Cardiac muscle cell (in vitro differentiated cells and primary cell): ENCODE data around the gene SLC9A3. TPM values are rescaled to one million over a fixed set of nuclear protein-coding genes. Genes with fewer than 3 reads are reported as not detected.

Source experiments
- DNase-seq, 2 donors: peaks; one replicate each; pipeline versions ENCODE4 v3.0.0 to v3.0.0-alpha.2; 2010 to 2017; ENCODE audit warnings: low read depth in 1 of 2, low spot score in 1 of 2
- H3K27ac ChIP-seq: fragments of 200-600 bp; sonication (generic); 2 replicates; pipeline ENCODE4 v1.5.1; 2016
- H3K27me3 ChIP-seq: fragments of 200-600 bp; sonication (generic); 2 replicates; pipeline ENCODE4 v1.6.0; 2016; ENCODE audit warnings: control low read depth
- H3K36me3 ChIP-seq: fragments of 200-600 bp; sonication (generic); 2 replicates; pipeline ENCODE4 v1.5.1; 2016; ENCODE audit warnings: control low read depth
- H3K4me1 ChIP-seq: fragments of 200-600 bp; sonication (generic); 2 replicates; pipeline ENCODE4 v1.8.1; 2017; ENCODE audit warnings: low read depth, mild to moderate bottlenecking, mixed run types
- H3K4me3 ChIP-seq: fragments of 200-600 bp; sonication (generic); 2 replicates; pipeline ENCODE4 v1.5.1; 2016; ENCODE audit warnings: mild to moderate bottlenecking
- H3K9me3 ChIP-seq: fragments of 200-600 bp; sonication (generic); 2 replicates; pipeline ENCODE4 v1.5.1; 2017; ENCODE audit warnings: low read depth, mild to moderate bottlenecking, control low read depth
- CTCF ChIP-seq: IDR thresholded peaks from 2 replicates; pipeline ENCODE4 v1.5.1; 2012; ENCODE audit warnings: low read depth, mild to moderate bottlenecking, low read length
- polyA plus RNA-seq: library from polyadenylated mRNA; unstranded; fragments of >200 nt; fragmentation: Nextera tagmentation; extraction: Ambion mirVana; gene quantifications from 2 replicates; pipeline ENCODE4 v1.2.1, GENCODE V29; 2016
- total RNA-seq: library from RNA; depleted of rRNA; stranded (reverse); fragments of >200 nt; gene quantifications from 2 replicates; pipeline ENCODE4 v1.2.3, GENCODE V29; 2016

The SLC9A3 gene
- total and polyA plus RNA-seq, 2 experiments from 2014 or later: 4.8 to 15.3 TPM

- H3K4me1 ChIP-seq: peaks cover 22% of the 10 kb centered on the region
- no peaks in the 10 kb centered on the region for H3K27me3 ChIP-seq
- no peak overlapping the region for H3K27ac ChIP-seq
- DNase-seq: no peak
- no peak for TF ChIP-seq CTCF
- no peaks in the 10 kb centered on the region for H3K9me3 ChIP-seq
- H3K36me3 ChIP-seq: no peaks in the 10 kb centered on the region
- H3K4me3 ChIP-seq: no peak overlapping the region
Observed at GRCh38 chr5:439636-440035, 84.6 kb downstream of the SLC9A3 start.

DNA sequence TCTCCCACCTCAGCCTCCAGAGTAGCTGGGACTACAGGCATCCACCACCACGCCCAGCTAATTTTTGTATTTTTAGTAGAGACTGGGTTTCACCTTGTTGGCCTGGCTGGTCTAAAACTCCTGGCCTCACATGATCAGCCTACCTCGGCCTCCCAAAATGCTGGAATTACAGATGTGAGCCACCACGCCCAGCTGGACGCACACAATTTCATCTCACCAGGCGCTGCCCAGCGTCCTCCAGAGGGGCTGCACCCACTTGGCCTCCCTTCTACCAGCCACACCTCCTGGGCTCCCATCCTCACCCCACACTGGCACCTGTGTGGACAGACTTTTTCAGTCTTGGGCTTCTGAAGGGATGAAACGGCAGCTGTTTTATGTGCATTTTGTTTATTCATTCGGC lies 85.1 kb downstream of the SLC9A3 start:
- no peaks in the 10 kb centered on the region for H3K9me3 ChIP-seq
- no peak overlapping the region for H3K27ac ChIP-seq
- no peak for TF ChIP-seq CTCF
- no peak for DNase-seq
- no peaks in the 10 kb centered on the region for H3K27me3 ChIP-seq
- no peaks in the 10 kb centered on the region for H3K36me3 ChIP-seq
- H3K4me1 ChIP-seq: peaks cover 22% of the 10 kb centered on the region
- no peak overlapping the region for H3K4me3 ChIP-seq

GRCh38 chr5:438481-438981 lies 85.7 kb downstream of the SLC9A3 start:
- Histone ChIP-seq H3K27ac (no peak overlapping the region), H3K4me1 (peaks cover 19% of the 10 kb centered on the region), H3K4me3 (no peak overlapping the region), H3K9me3 (no peaks in the 10 kb centered on the region), H3K36me3 (no peaks in the 10 kb centered on the region), H3K27me3 (no peaks in the 10 kb centered on the region)
- no peak for TF ChIP-seq CTCF
- no peak for DNase-seq

DNA sequence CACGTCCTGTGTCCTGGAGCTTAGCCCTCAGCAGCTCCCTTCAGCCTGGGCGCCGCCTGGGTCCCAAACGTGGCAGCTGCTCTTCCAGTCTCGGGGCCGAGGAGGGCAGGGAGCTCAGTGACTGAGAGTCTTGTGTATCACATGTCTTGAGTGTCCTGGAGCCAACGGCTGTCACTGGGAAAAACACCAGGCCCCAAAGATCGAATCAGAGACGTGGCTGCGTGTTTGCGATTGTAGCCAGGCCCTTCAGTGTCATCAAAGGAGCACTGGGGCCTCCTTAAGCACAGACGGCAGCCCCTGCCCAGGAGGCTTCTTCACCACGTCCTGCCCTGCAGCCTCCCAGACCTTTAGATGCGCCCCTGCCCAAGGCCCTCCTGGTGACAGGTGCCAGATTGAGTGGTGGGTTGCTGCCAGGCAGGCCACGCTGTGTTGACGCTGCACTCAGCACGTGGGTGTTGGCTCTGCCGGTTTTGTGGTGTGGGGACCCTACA lies 86.9 kb downstream of the SLC9A3 start:
- no peak overlapping the region for H3K4me3 ChIP-seq
- H3K27me3 ChIP-seq: no peaks in the 10 kb centered on the region
- H3K27ac ChIP-seq: peak overlapping the region; percentile 77
- H3K36me3 ChIP-seq: no peaks in the 10 kb centered on the region
- peak in 1 of 2 donors; percentile 74 for DNase-seq
- no peak for TF ChIP-seq CTCF
- H3K9me3 ChIP-seq: no peaks in the 10 kb centered on the region
- H3K4me1 ChIP-seq: peaks cover 19% of the 10 kb centered on the region

DNA sequence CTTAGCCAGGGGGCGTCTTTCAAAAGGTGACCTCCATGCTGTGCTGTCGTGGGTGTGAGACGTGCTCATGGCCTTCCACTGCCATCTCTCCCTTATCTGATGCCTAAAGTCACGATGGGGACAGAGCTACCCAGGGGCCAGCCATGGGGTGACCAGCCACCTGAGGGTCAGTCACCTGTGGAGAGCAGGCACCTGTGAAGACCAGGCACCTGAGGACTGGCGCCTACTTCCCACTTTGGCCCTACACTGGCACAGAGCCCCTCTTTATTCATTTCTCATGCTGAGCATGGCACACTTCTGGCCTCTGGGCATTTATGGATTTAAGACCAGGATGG lies 87.6 kb downstream of the SLC9A3 start:
- no peak for DNase-seq
- Histone ChIP-seq H3K27ac (peak overlapping the region; percentile 77), H3K36me3 (no peaks in the 10 kb centered on the region), H3K4me1 (peaks cover 15% of the 10 kb centered on the region), H3K4me3 (no peak overlapping the region), H3K27me3 (no peaks in the 10 kb centered on the region), H3K9me3 (no peaks in the 10 kb centered on the region)
- TF ChIP-seq CTCF: no peak
